Loucy (cell line): Measurements from ENCODE around the gene CACNA1C.

Experiments
- H2AFZ ChIP-seq: fragments of 200-600 bp; sonication (generic); 2 replicates; pipeline ENCODE4 v1.6.0; 2016; ENCODE audit warnings: antibody characterized with exemption, mild to moderate bottlenecking, low read length, moderate library complexity
- H3F3A ChIP-seq: fragments of 200-600 bp; 2 replicates; pipeline ENCODE4 v1.6.0; 2016; ENCODE audit warnings: antibody characterized with exemption, low read depth, mild to moderate bottlenecking
- H3K27me3 ChIP-seq: fragments of 200-600 bp; sonication (generic); 2 replicates; pipeline ENCODE4 v1.6.1; 2014; ENCODE audit warnings: low read length, mild to moderate bottlenecking; ENCODE audit not compliant: insufficient read depth, poor library complexity, severe bottlenecking
- H3K36me3 ChIP-seq: fragments of 200-600 bp; sonication (generic); 2 replicates; pipeline ENCODE4 v1.6.1; 2016; ENCODE audit warnings: low read length; ENCODE audit not compliant: insufficient read depth
- H3K4me1 ChIP-seq: fragments of 200-600 bp; sonication (generic); 2 replicates; pipeline ENCODE4 v1.5.1; 2014; ENCODE audit warnings: low read length, mild to moderate bottlenecking; ENCODE audit not compliant: insufficient read depth, poor library complexity, severe bottlenecking
- H3K4me2 ChIP-seq: fragments of 200-600 bp; sonication (generic); 2 replicates; pipeline ENCODE4 v1.6.0; 2014; ENCODE audit warnings: antibody characterized with exemption, low read length, low read depth, mild to moderate bottlenecking; ENCODE audit not compliant: poor library complexity, severe bottlenecking
- H3K4me3 ChIP-seq: fragments of 200-600 bp; sonication (generic); 2 replicates; pipeline ENCODE4 v1.5.1; 2014; ENCODE audit warnings: low read length, mild to moderate bottlenecking, mixed read lengths; ENCODE audit not compliant: poor library complexity, severe bottlenecking
- H3K79me2 ChIP-seq: fragments of 200-600 bp; sonication (generic); 2 replicates; pipeline ENCODE4 v1.6.1; 2014; ENCODE audit warnings: low read length; ENCODE audit not compliant: insufficient read depth
- H3K9ac ChIP-seq: fragments of 200-600 bp; sonication (generic); 2 replicates; pipeline ENCODE4 v1.6.0; 2014; ENCODE audit warnings: mild to moderate bottlenecking, low read depth, low read length, moderate library complexity; ENCODE audit not compliant: poor library complexity, severe bottlenecking
- H3K9me2 ChIP-seq: fragments of 200-600 bp; sonication (generic); replicated peaks from 2 replicates; pipeline ENCODE4 v1.6.1; 2016; ENCODE audit warnings: low read depth, low read length, mixed read lengths
- H3K9me3 ChIP-seq: fragments of 200-600 bp; sonication (generic); 2 replicates; pipeline ENCODE4 v1.6.1; 2014; ENCODE audit warnings: mild to moderate bottlenecking, antibody characterized with exemption, low read length, low read depth; ENCODE audit not compliant: insufficient read depth
- H4K20me1 ChIP-seq: fragments of 200-600 bp; sonication (generic); 2 replicates; pipeline ENCODE4 v1.6.0; 2014; ENCODE audit warnings: antibody characterized with exemption, low read length, mild to moderate bottlenecking; ENCODE audit not compliant: insufficient read depth, poor library complexity, severe bottlenecking
- CTCF ChIP-seq: fragments of 200-600 bp; sonication (generic); conservative IDR thresholded peaks from 2 replicates; pipeline ENCODE4 v1.5.1; 2014; ENCODE audit warnings: mild to moderate bottlenecking, antibody characterized with exemption, low read length
- EZH2phosphoT487 ChIP-seq: fragments of 200-600 bp; IDR thresholded peaks from 2 replicates; pipeline ENCODE4 v1.6.1; 2018; ENCODE audit warnings: antibody characterized with exemption, mild to moderate bottlenecking, moderate library complexity, borderline replicate concordance

CACNA1C gene

GRCh38 chr12:2335916-2336315 lies 283.1 kb downstream of the CACNA1C start:
- Histone ChIP-seq H3K4me1 (peaks cover 4% of the 10 kb centered on the region), H3K27me3 (no peaks in the 10 kb centered on the region), H3K9me2 (no peaks in the 10 kb centered on the region), H3K9ac (no peak overlapping the region), H3K4me2 (no peak overlapping the region), H3K36me3 (no peaks in the 10 kb centered on the region), H3K9me3 (no peaks in the 10 kb centered on the region), H2AFZ (no peak overlapping the region), H3F3A (no peaks in the 10 kb centered on the region), H3K4me3 (no peak overlapping the region), H4K20me1 (no peaks in the 10 kb centered on the region), H3K79me2 (no peaks in the 10 kb centered on the region)
- TF ChIP-seq CTCF (no peak), EZH2phosphoT487 (no peak)

DNA sequence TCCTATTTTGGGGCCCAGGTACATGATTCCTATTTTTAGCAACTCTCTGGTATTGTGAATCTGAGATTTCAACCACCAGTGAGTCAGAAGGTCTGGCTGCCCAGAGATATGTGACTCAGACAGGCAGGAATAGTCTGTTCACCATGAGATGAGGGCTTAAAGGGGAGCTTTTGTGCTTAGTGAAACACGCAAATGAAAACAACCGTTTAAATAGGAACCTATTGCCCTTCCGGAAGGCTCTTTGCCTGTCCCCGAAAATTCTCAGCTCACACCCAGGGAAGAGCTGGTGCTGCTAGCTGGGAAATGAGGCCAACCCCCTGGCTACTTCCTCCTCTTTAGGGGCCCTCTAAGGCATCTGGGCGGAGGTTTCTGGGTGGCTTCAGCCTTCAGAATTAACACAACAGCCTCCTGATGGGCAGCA lies 283.6 kb downstream of the CACNA1C start:
- Histone ChIP-seq H3K4me1 (peaks cover 4% of the 10 kb centered on the region), H3K4me2 (no peak overlapping the region), H3K9me2 (no peaks in the 10 kb centered on the region), H3K36me3 (no peaks in the 10 kb centered on the region), H3K79me2 (no peaks in the 10 kb centered on the region), H3K9ac (no peak overlapping the region), H2AFZ (no peak overlapping the region), H4K20me1 (no peaks in the 10 kb centered on the region), H3K4me3 (no peak overlapping the region), H3F3A (no peaks in the 10 kb centered on the region), H3K9me3 (no peaks in the 10 kb centered on the region), H3K27me3 (no peaks in the 10 kb centered on the region)
- TF ChIP-seq CTCF: no peak
- TF ChIP-seq EZH2phosphoT487: no peak

DNA sequence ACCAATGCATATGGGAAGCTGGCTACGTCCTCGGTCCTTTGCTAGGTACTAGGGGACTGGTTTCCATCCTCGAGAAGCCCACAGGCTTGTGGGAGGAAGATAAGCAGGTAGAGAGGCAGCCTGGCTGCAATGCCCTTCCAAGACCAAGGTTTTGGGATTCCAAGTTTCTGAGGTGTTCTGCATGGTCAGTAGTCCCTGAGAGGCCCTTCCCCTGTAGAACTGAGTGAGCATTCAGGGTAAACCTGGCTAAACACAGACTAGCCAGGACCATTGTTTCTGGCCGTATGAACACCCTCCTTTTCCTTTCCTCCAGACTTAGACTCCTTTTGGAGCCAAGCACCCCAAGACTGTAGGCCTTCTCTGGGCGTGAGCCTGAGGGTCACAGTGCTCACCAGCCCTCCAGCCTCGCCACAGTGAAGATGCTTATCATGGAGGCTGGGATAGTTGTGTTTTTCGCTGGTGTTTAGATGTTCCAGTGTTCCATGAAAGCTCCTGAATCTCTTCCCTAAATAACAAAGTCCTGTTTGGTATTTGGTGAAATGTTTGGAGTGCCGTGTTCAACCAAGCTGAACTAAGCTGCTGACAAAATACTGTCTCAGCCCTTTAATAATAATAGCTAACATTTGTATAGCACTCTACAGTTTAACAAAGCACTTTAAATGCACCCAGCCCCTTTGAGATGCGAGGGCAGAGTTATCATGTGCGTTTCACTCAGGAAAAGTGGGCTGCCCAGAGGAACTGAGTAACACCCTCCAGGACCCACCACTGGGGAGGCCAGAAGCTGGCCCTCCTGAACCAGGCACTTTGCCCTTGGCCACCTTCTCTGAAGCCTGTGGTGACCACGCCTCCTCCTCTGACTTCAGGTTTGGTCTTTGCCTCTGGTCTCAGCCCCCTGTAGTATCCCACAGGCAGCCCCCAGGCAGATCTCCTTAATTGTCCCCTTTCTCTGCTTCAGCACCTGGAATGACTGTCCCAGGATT lies 284.5 kb downstream of the CACNA1C start:
- no peak for TF ChIP-seq CTCF
- Histone ChIP-seq H3K9ac (no peak overlapping the region), H3F3A (no peaks in the 10 kb centered on the region), H3K4me2 (no peak overlapping the region), H3K4me1 (peaks cover 4% of the 10 kb centered on the region), H4K20me1 (no peaks in the 10 kb centered on the region), H3K4me3 (no peak overlapping the region), H3K79me2 (no peaks in the 10 kb centered on the region), H3K9me2 (no peaks in the 10 kb centered on the region), H2AFZ (no peak overlapping the region), H3K36me3 (no peaks in the 10 kb centered on the region), H3K9me3 (no peaks in the 10 kb centered on the region), H3K27me3 (no peaks in the 10 kb centered on the region)
